Measurements from ENCODE around the gene MYO1G. TPM values are rescaled to one million over a fixed set of nuclear protein-coding genes. Genes with fewer than 3 reads are reported as not detected.

MYO1G gene
- polyA plus RNA-seq, 1 of the 3 experiments (the other 2 are of a cell fraction): 0.05 TPM

DNA sequence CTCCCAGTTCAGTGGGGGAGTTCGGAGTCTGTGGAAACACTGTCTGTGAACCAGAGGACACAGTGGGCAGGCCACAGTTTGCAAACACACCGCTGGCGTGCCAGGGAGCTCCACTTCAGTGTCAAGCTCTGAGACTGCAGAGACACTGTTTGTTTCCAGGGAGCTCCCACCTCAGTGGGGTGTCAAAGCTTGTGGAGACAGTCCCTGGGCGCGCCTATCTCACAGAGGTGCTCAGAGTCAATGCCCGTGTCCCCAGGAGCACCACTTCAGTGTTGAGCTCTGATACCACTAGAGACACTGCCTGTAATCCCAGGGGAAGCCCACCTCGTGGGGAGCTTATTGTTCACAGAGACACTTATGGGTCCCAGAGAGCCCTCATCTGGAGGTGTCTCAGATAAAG is 4.3 kb downstream of the MYO1G start:
- peaks cover 0 to 3% of the 10 kb centered on the region in 2 experiments; a peak in 1 of 4 replicates for H3K4me1 ChIP-seq (ENCODE audit: control insufficient read depth in 1 of 2, insufficient read depth in 2 of 2, low read depth in 1 of 2, low read length in 1 of 2)
- no peak for TF ChIP-seq SIN3A (IDR thresholded peaks at IDR 0.05; ENCODE audit: borderline replicate concordance, low read depth, low read length)
- TF ChIP-seq, protein P1, sequence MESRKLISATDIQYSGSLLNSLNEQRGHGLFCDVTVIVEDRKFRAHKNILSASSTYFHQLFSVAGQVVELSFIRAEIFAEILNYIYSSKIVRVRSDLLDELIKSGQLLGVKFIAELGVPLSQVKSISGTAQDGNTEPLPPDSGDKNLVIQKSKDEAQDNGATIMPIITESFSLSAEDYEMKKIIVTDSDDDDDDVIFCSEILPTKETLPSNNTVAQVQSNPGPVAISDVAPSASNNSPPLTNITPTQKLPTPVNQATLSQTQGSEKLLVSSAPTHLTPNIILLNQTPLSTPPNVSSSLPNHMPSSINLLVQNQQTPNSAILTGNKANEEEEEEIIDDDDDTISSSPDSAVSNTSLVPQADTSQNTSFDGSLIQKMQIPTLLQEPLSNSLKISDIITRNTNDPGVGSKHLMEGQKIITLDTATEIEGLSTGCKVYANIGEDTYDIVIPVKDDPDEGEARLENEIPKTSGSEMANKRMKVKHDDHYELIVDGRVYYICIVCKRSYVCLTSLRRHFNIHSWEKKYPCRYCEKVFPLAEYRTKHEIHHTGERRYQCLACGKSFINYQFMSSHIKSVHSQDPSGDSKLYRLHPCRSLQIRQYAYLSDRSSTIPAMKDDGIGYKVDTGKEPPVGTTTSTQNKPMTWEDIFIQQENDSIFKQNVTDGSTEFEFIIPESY (IDR thresholded peaks at IDR 0.05; ENCODE audit: borderline replicate concordance, low read depth): no peak
- no peak for TF ChIP-seq EZH2phosphoT487 (IDR thresholded peaks at IDR 0.05; ENCODE audit: borderline replicate concordance, low read depth)
- TF ChIP-seq, protein P2, sequence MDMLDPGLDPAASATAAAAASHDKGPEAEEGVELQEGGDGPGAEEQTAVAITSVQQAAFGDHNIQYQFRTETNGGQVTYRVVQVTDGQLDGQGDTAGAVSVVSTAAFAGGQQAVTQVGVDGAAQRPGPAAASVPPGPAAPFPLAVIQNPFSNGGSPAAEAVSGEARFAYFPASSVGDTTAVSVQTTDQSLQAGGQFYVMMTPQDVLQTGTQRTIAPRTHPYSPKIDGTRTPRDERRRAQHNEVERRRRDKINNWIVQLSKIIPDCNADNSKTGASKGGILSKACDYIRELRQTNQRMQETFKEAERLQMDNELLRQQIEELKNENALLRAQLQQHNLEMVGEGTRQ (IDR thresholded peaks at IDR 0.05; ENCODE audit: borderline replicate concordance, low read depth, low read length): no peak
- no peak for TF ChIP-seq TCF12 (IDR thresholded peaks at IDR 0.05)
- no peak for TF ChIP-seq GABPA (IDR thresholded peaks at IDR 0.05; ENCODE audit: low read depth)
- TF ChIP-seq SMC3 (IDR thresholded peaks at IDR 0.05; ENCODE audit: low read depth, low read length): no peak
- no peak for TF ChIP-seq TAF1 (IDR thresholded peaks at IDR 0.05; ENCODE audit: borderline replicate concordance, low read depth, low read length)
- no peak for TF ChIP-seq RAD21 (IDR thresholded peaks at IDR 0.05; ENCODE audit: low read length)
- no peak for TF ChIP-seq RCOR1 (IDR thresholded peaks at IDR 0.05; ENCODE audit: low read length)
- TF ChIP-seq RXRA (IDR thresholded peaks at IDR 0.05; ENCODE audit: borderline replicate concordance, low read depth): no peak
- TF ChIP-seq FOXJ3 (CRISPR knock-in tag; IDR thresholded peaks at IDR 0.05): no peak
- TF ChIP-seq FOXM1 (IDR thresholded peaks at IDR 0.05; ENCODE audit: low read depth): no peak
- TF ChIP-seq, protein P3, sequence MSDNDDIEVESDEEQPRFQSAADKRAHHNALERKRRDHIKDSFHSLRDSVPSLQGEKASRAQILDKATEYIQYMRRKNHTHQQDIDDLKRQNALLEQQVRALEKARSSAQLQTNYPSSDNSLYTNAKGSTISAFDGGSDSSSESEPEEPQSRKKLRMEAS (IDR thresholded peaks at IDR 0.05; ENCODE audit: low read depth): no peak
- TF ChIP-seq, protein P4, sequence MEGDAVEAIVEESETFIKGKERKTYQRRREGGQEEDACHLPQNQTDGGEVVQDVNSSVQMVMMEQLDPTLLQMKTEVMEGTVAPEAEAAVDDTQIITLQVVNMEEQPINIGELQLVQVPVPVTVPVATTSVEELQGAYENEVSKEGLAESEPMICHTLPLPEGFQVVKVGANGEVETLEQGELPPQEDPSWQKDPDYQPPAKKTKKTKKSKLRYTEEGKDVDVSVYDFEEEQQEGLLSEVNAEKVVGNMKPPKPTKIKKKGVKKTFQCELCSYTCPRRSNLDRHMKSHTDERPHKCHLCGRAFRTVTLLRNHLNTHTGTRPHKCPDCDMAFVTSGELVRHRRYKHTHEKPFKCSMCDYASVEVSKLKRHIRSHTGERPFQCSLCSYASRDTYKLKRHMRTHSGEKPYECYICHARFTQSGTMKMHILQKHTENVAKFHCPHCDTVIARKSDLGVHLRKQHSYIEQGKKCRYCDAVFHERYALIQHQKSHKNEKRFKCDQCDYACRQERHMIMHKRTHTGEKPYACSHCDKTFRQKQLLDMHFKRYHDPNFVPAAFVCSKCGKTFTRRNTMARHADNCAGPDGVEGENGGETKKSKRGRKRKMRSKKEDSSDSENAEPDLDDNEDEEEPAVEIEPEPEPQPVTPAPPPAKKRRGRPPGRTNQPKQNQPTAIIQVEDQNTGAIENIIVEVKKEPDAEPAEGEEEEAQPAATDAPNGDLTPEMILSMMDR (IDR thresholded peaks at IDR 0.05): no peak
- no peak for TF ChIP-seq MEF2A (IDR thresholded peaks at IDR 0.05; ENCODE audit: borderline replicate concordance, low read depth)
- TF ChIP-seq MXI1 (IDR thresholded peaks at IDR 0.05; ENCODE audit: low read depth, low read length): no peak
- TF ChIP-seq JUND (IDR thresholded peaks at IDR 0.05): no peak
- no peak for TF ChIP-seq RFX5 (IDR thresholded peaks at IDR 0.05; ENCODE audit: low read length)
- TF ChIP-seq YY1 (IDR thresholded peaks at IDR 0.05; ENCODE audit: low read depth): no peak
- no peak overlapping the region for H3K9ac ChIP-seq
- peaks cover 0 to 8% of the 10 kb centered on the region in 2 experiments for H3K36me3 ChIP-seq (replicated peaks in 1 of 2; ENCODE audit: control insufficient read depth in 1 of 2, insufficient read depth in 2 of 2, low read length in 1 of 2)
- H3K9me2 ChIP-seq: no peaks in the 10 kb centered on the region
- H2AFZ ChIP-seq (ENCODE audit: low read depth): no peak overlapping the region
- ChIA-PET CTCF (interaction anchor here (1.0 to 6.2 kb wide), 16 partner anchors 10 to 162 kb away, joined by 3 to 125 read pairs (median 5); partner anchors contain the start of gene TBRG4), POLR2A (interaction anchor here (0.8 to 2.8 kb wide), 5 partner anchors 89 to 161 kb away, joined by 3 to 16 read pairs (median 5); partner anchors contain the start of genes PURB and TBRG4)
- H3F3A ChIP-seq (replicated peaks; ENCODE audit: insufficient read depth): no peaks in the 10 kb centered on the region
- H3K79me2 ChIP-seq (ENCODE audit: insufficient read depth): no peaks in the 10 kb centered on the region
- H3K9me3 ChIP-seq: no peaks in the 10 kb centered on the region
- no peaks in the 10 kb centered on the region for H4K20me1 ChIP-seq (ENCODE audit: insufficient read depth)
- 78% methylated on average over 4 of the region's 7 CpGs for WGBS (ENCODE audit: low lambda C conversion rate)
- no peaks in the 10 kb centered on the region for H3K27me3 ChIP-seq (ENCODE audit: insufficient read depth)
- no peak overlapping the region for H3K4me2 ChIP-seq
- H3K4me3 ChIP-seq (ENCODE audit: low read depth in 2 of 2, low read length in 1 of 2): no peak overlapping the region
- H3K27ac ChIP-seq (ENCODE audit: low read depth in 2 of 2, low read length in 1 of 2): no peak overlapping the region
- DNase-seq: no peak
